Thyroid gland (tissue), 4 donors: Measurements from ENCODE around the gene NRIP2. TPM values are rescaled to one million over a fixed set of nuclear protein-coding genes. Genes with fewer than 3 reads are reported as not detected.

Experiments
- DNase-seq, 2 donors: peaks; one replicate each; pipeline ENCODE4 v3.0.0-alpha.2; 2019
- H3K27ac ChIP-seq, 3 donors: fragments of 200-600 bp; sonication (generic); 1 replicate in 2 of 3; 2 replicates in 1 of 3; pipeline ENCODE4 v1.5.1; 2016 to 2019; ENCODE audit warnings: mild to moderate bottlenecking in 1 of 3, moderate library complexity in 1 of 3
- H3K27me3 ChIP-seq: fragments of 200-600 bp; sonication (generic); one replicate; pipeline ENCODE4 v1.5.1; 2019
- H3K36me3 ChIP-seq, 2 donors: fragments of 200-600 bp; sonication (generic); one replicate each; pipeline ENCODE4 v1.5.1; 2016 to 2019
- H3K4me1 ChIP-seq, 2 donors: fragments of 200-600 bp; sonication (generic); one replicate each; pipeline ENCODE4 v1.5.1; 2017 to 2019
- H3K4me3 ChIP-seq, 3 donors: fragments of 200-600 bp; sonication (generic); replicated peaks in 1 of 3; 1 replicate in 2 of 3; 2 replicates in 1 of 3; pipeline ENCODE4 v1.5.1; 2016; ENCODE audit warnings: mild to moderate bottlenecking in 1 of 3
- H3K9me3 ChIP-seq: fragments of 200-600 bp; sonication (generic); one replicate; pipeline ENCODE4 v1.5.1; 2017
- POLR2A ChIP-seq, 2 donors: fragments of 450-650 bp; IDR thresholded peaks; one replicate each; pipeline ENCODE4 v1.6.1; 2017; ENCODE audit warnings: antibody characterized with exemption in 2 of 2, mild to moderate bottlenecking in 2 of 2, moderate library complexity in 1 of 2
- WGBS, 2 donors: methylation state at CpG; one replicate each; pipeline ENCODE4 v1.1.5; 2017; 5-methylcytosine and 5-hydroxymethylcytosine counted together
- intact Hi-C: fragments of 100-400 bp; cut with DNase I; formaldehyde crosslinking; loops from one replicate; pipeline ENCODE4 v1.15.1; 2023
- total RNA-seq, 4 donors: library from RNA; depleted of rRNA; stranded (reverse); fragments of >200 nt; gene quantifications; one replicate each; pipeline ENCODE4 v1.2.3, GENCODE V29; 2016
- TF ChIP-seq, protein P1 (sequence below), 6 experiments: fragments of 200-600 bp in 3 of 6; fragments of 450-650 bp in 3 of 6; sonication (generic) in 3 of 6; IDR thresholded peaks; one replicate each; pipeline ENCODE4 v1.5.1; 2016 to 2019; ENCODE audit warnings: antibody characterized with exemption in 6 of 6, mild to moderate bottlenecking in 2 of 6, inconsistent platforms in 1 of 6, moderate library complexity in 1 of 6

The NRIP2 gene
- total RNA-seq, 4 donors from 2014 or later: 0.88 to 2.1 (median 1.2) TPM

GRCh38 chr12:2826036-2826435, 8.8 kb downstream of the NRIP2 start:
- H3K4me3 ChIP-seq: no peak overlapping the region
- H3K36me3 ChIP-seq: peaks cover 62 to 91% of the 10 kb centered on the region in 2 donors
- H3K27me3 ChIP-seq: no peaks in the 10 kb centered on the region
- TF ChIP-seq, protein P1, sequence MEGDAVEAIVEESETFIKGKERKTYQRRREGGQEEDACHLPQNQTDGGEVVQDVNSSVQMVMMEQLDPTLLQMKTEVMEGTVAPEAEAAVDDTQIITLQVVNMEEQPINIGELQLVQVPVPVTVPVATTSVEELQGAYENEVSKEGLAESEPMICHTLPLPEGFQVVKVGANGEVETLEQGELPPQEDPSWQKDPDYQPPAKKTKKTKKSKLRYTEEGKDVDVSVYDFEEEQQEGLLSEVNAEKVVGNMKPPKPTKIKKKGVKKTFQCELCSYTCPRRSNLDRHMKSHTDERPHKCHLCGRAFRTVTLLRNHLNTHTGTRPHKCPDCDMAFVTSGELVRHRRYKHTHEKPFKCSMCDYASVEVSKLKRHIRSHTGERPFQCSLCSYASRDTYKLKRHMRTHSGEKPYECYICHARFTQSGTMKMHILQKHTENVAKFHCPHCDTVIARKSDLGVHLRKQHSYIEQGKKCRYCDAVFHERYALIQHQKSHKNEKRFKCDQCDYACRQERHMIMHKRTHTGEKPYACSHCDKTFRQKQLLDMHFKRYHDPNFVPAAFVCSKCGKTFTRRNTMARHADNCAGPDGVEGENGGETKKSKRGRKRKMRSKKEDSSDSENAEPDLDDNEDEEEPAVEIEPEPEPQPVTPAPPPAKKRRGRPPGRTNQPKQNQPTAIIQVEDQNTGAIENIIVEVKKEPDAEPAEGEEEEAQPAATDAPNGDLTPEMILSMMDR (IDR thresholded peaks at IDR 0.05): no peak
- TF ChIP-seq POLR2A (IDR thresholded peaks at IDR 0.05): no peak
- intact Hi-C loops: no loop called here
- H3K4me1 ChIP-seq: no peaks in the 10 kb centered on the region
- DNase-seq: no peak
- 95 to 97% methylated on average over 3 of the region's 3 CpGs for WGBS, 2 donors
- H3K9me3 ChIP-seq: no peaks in the 10 kb centered on the region
- no peak overlapping the region for H3K27ac ChIP-seq

DNA sequence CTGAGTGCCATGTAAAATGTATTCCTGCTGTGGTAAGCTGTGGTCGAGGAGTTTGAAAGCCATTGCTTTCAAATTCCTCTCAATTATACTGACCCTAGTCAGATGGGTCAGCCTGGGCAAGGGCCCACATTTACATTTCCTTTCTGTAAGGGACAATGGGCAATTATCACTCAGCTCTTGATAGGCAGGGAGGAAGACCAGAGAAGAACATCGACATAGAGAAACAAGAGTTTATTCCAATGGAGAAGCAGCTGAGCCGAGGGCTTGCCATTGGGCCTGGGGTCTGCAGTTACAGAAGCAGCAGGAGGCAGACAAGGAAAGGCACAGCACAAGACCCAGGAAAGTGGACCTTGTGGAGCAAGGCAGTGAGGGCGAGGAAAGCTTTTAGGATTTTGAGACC, 9.7 kb downstream of the NRIP2 start:
- intact Hi-C loops: no loop called here
- H3K27me3 ChIP-seq: no peaks in the 10 kb centered on the region
- H3K4me3 ChIP-seq: no peak overlapping the region
- no peak overlapping the region for H3K27ac ChIP-seq
- TF ChIP-seq, protein P1 (IDR thresholded peaks at IDR 0.05): no peak
- no peak for TF ChIP-seq POLR2A (IDR thresholded peaks at IDR 0.05)
- WGBS, 2 donors: 71 to 83% methylated on average over 4 of the region's 4 CpGs
- H3K9me3 ChIP-seq: no peaks in the 10 kb centered on the region
- H3K4me1 ChIP-seq: no peaks in the 10 kb centered on the region
- no peak for DNase-seq
- peaks cover 64 to 88% of the 10 kb centered on the region in 2 donors for H3K36me3 ChIP-seq

GRCh38 chr12:2824541-2824940, 10.3 kb downstream of the NRIP2 start:
- intact Hi-C loops: no loop called here
- no peaks in the 10 kb centered on the region for H3K4me1 ChIP-seq
- H3K9me3 ChIP-seq: no peaks in the 10 kb centered on the region
- DNase-seq: no peak
- WGBS, 2 donors: 80 to 84% methylated on average over 6 of the region's 6 CpGs
- H3K4me3 ChIP-seq: no peak overlapping the region
- no peaks in the 10 kb centered on the region for H3K27me3 ChIP-seq
- H3K36me3 ChIP-seq: peaks cover 67 to 85% of the 10 kb centered on the region in 2 donors
- no peak overlapping the region for H3K27ac ChIP-seq
- no peak for TF ChIP-seq POLR2A (IDR thresholded peaks at IDR 0.05)
- TF ChIP-seq, protein P1 (IDR thresholded peaks at IDR 0.05): no peak

DNA sequence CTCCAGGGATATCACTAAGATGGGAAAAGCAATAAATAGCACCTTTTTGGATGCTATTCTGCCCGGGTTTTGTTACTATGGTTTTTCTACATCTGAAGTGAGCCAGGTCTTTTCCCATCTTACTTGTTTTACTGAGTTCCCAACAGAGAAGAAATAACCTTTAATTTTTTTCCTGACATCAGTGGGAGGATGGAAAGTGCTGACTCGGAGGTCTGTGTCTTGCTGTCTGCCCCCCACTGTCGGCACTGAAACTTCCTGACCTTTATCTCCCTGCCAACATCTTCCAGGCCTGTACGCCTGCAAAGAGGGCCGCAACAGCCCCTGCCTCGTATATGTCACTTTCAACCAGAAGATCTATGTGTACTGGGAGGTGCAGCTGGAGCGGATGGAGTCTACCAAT, 11.4 kb downstream of the NRIP2 start:
- H3K4me3 ChIP-seq: no peak overlapping the region
- no peaks in the 10 kb centered on the region for H3K4me1 ChIP-seq
- intact Hi-C loops: no loop called here
- H3K9me3 ChIP-seq: no peaks in the 10 kb centered on the region
- no peak overlapping the region for H3K27ac ChIP-seq
- 87 to 89% methylated on average over 7 of the region's 7 CpGs for WGBS, 2 donors
- TF ChIP-seq, protein P1 (IDR thresholded peaks at IDR 0.05): no peak
- no peak for TF ChIP-seq POLR2A (IDR thresholded peaks at IDR 0.05)
- peaks cover 62 to 80% of the 10 kb centered on the region in 2 donors for H3K36me3 ChIP-seq
- no peaks in the 10 kb centered on the region for H3K27me3 ChIP-seq
- no peak for DNase-seq

- TF ChIP-seq POLR2A (IDR thresholded peaks at IDR 0.05): no peak
- TF ChIP-seq, protein P1 (IDR thresholded peaks at IDR 0.05): no peak
- no peak overlapping the region for H3K4me3 ChIP-seq
- H3K9me3 ChIP-seq: no peaks in the 10 kb centered on the region
- peaks cover 0 to 3% of the 10 kb centered on the region in 2 donors for H3K4me1 ChIP-seq
- no peaks in the 10 kb centered on the region for H3K27me3 ChIP-seq
- WGBS, 2 donors: 82 to 91% methylated on average over 9 of the region's 9 CpGs
- DNase-seq: no peak
- intact Hi-C loops: no loop called here
- peaks cover 56 to 60% of the 10 kb centered on the region in 2 donors for H3K36me3 ChIP-seq
- no peak overlapping the region for H3K27ac ChIP-seq
Observed at GRCh38 chr12:2820432-2820831, 14.4 kb downstream of the NRIP2 start.
